Kidney (tissue), 14 donors: ENCODE measurements around the gene ALAS1. TPM values are rescaled to one million over a fixed set of nuclear protein-coding genes. Genes with fewer than 3 reads are reported as not detected.

ENCODE experiments used
- DNase-seq, 5 donors: peaks; one replicate each; pipeline ENCODE4 v3.0.0-alpha.2; 2013 to 2020
- FAIRE-seq: peaks from 2 replicates; lab custom pipeline; 2012; peaks lifted over from hg19 to GRCh38; lab: Jason Lieb, UNC
- H3K27ac ChIP-seq, 2 donors: one replicate each; pipeline ENCODE4 v1.7.0; 2013; ENCODE audit warnings: low read depth in 2 of 2, low read length in 2 of 2, inconsistent platforms in 1 of 2
- H3K27me3 ChIP-seq: one replicate; pipeline ENCODE4 v1.7.1; 2013; ENCODE audit warnings: low read length, inconsistent platforms; ENCODE audit not compliant: control insufficient read depth, insufficient read depth
- H3K36me3 ChIP-seq, 3 donors: one replicate each; pipeline versions ENCODE4 v1.7.0 to v1.7.1; 2013; ENCODE audit warnings: low read length in 3 of 3, control low read depth in 1 of 3, inconsistent platforms in 1 of 3; ENCODE audit not compliant: insufficient read depth in 3 of 3, control insufficient read depth in 2 of 3
- H3K4me1 ChIP-seq, 3 donors: one replicate each; pipeline versions ENCODE4 v1.7.0 to v1.7.1; 2013; ENCODE audit warnings: low read length in 3 of 3, inconsistent platforms in 1 of 3, low read depth in 1 of 3; ENCODE audit not compliant: control insufficient read depth in 2 of 3, insufficient read depth in 2 of 3
- H3K4me3 ChIP-seq, 3 donors: one replicate each; pipeline versions ENCODE4 v1.7.0 to v1.8.1; 2013; ENCODE audit warnings: low read length in 3 of 3, control low read depth in 1 of 3, inconsistent platforms in 1 of 3
- H3K9ac ChIP-seq, 3 donors: one replicate each; pipeline versions ENCODE4 v1.7.0 to v1.7.1; 2013; ENCODE audit warnings: low read length in 3 of 3, control low read depth in 1 of 3, inconsistent platforms in 1 of 3
- H3K9me3 ChIP-seq, 3 donors: one replicate each; pipeline versions ENCODE4 v1.7.0 to v1.7.1; 2013; ENCODE audit warnings: low read length in 3 of 3, control low read depth in 1 of 3, inconsistent platforms in 1 of 3; ENCODE audit not compliant: control insufficient read depth in 2 of 3, insufficient read depth in 1 of 3
- CTCF ChIP-seq: IDR thresholded peaks from 3 replicates; pipeline ENCODE4 v1.5.1; 2012; ENCODE audit warnings: mild to moderate bottlenecking, moderate library complexity, borderline replicate concordance; ENCODE audit not compliant: insufficient read depth; ENCODE audit errors: extremely low read depth
- intact Hi-C: fragments of 100-400 bp; cut with DNase I; formaldehyde crosslinking; loops from one replicate; pipeline ENCODE4 v1.11.1; 2022
- polyA plus RNA-seq: library from polyadenylated mRNA; stranded (reverse); fragments of 350-450 nt; fragmentation: Illumina TruSeq; extraction: RNeasy Lipid Tissue Mini Kit (QIAGEN cat#74804); gene quantifications from one replicate; pipeline ENCODE4 v1.2.3, GENCODE V29; 2014; ENCODE audit warnings: low read depth, low replicate concordance; ENCODE audit not compliant: insufficient read depth
- total RNA-seq: library from RNA; stranded (reverse); fragmentation: NEBNext Ultra II Directional; extraction: Animal tissue kit (Norgen Biotek cat#: 25700); gene quantifications from one replicate; pipeline ENCODE4 v1.2.1, GENCODE V29; 2021
- donor health status: control.
- donor health status: control.
- donor health status: control.
- donor health status: control.
- donor health status: control.
- donor health status: DM: yes; HTN: yes; CAD: no.
- donor health status: Normal renal cell carcinoma (clear cell type).

ALAS1 gene
- total and polyA plus RNA-seq, 2 donors from 2014 or later: 42.8 to 77.2 TPM

- no peak for DNase-seq
- H3K9me3 ChIP-seq: no peaks in the 10 kb centered on the region
- intact Hi-C loops: no loop called here
- no peak for TF ChIP-seq CTCF
- H3K36me3 ChIP-seq: peaks cover 12 to 67% (median 57%) of the 10 kb centered on the region in 3 donors
- H3K4me3 ChIP-seq: no peak overlapping the region
- H3K27ac ChIP-seq: no peak overlapping the region
- H3K27me3 ChIP-seq: no peaks in the 10 kb centered on the region
- no peak overlapping the region for H3K9ac ChIP-seq
- H3K4me1 ChIP-seq: peaks cover 0 to 12% (median 0%) of the 10 kb centered on the region in 3 donors
- FAIRE-seq: no peak
These were observed 15.0 kb downstream of the ALAS1 start for GRCh38 chr3:52213005-52213404.

GRCh38 chr3:52213901-52214300, 15.9 kb downstream of the ALAS1 start:
- Histone ChIP-seq H3K27ac (no peak overlapping the region), H3K4me1 (peaks cover 0 to 19% (median 0%) of the 10 kb centered on the region in 3 donors), H3K9me3 (no peaks in the 10 kb centered on the region), H3K4me3 (no peak overlapping the region), H3K9ac (no peak overlapping the region), H3K36me3 (peaks cover 5 to 58% (median 49%) of the 10 kb centered on the region in 3 donors), H3K27me3 (no peaks in the 10 kb centered on the region)
- intact Hi-C loops: no loop called here
- TF ChIP-seq CTCF: no peak
- DNase-seq (no peak), FAIRE-seq (no peak)

- H3K36me3 ChIP-seq: peaks cover 2 to 49% (median 41%) of the 10 kb centered on the region in 3 donors
- H3K27ac ChIP-seq: no peak overlapping the region
- H3K9me3 ChIP-seq: no peaks in the 10 kb centered on the region
- peak in 1 of 5 donors; percentile 31 for DNase-seq
- no peaks in the 10 kb centered on the region for H3K27me3 ChIP-seq
- no peak for FAIRE-seq
- H3K9ac ChIP-seq: no peak overlapping the region
- H3K4me1 ChIP-seq: peaks cover 0 to 26% (median 0%) of the 10 kb centered on the region in 3 donors
- no peak overlapping the region for H3K4me3 ChIP-seq
- no peak for TF ChIP-seq CTCF
- intact Hi-C loops: no loop called here
These were observed 17.4 kb downstream of the ALAS1 start for GRCh38 chr3:52215351-52215750.
